Measurements from ENCODE around the gene ANKFN1. TPM values are rescaled to one million over a fixed set of nuclear protein-coding genes. Genes with fewer than 3 reads are reported as not detected.

ANKFN1 gene
- total and polyA plus RNA-seq, 11 donors: not detected

GRCh38 chr17:56110463-56111135 lies 42.7 kb upstream of the ANKFN1 start:
- TF ChIP-seq, protein P1, sequence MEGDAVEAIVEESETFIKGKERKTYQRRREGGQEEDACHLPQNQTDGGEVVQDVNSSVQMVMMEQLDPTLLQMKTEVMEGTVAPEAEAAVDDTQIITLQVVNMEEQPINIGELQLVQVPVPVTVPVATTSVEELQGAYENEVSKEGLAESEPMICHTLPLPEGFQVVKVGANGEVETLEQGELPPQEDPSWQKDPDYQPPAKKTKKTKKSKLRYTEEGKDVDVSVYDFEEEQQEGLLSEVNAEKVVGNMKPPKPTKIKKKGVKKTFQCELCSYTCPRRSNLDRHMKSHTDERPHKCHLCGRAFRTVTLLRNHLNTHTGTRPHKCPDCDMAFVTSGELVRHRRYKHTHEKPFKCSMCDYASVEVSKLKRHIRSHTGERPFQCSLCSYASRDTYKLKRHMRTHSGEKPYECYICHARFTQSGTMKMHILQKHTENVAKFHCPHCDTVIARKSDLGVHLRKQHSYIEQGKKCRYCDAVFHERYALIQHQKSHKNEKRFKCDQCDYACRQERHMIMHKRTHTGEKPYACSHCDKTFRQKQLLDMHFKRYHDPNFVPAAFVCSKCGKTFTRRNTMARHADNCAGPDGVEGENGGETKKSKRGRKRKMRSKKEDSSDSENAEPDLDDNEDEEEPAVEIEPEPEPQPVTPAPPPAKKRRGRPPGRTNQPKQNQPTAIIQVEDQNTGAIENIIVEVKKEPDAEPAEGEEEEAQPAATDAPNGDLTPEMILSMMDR (IDR thresholded peaks at IDR 0.05): no peak

GRCh38 chr17:56111706-56112485 lies 41.4 kb upstream of the ANKFN1 start:
- ATAC-seq: no peak
- 50 to 59% (median 52%) methylated on average over 3 of the region's 3 CpGs for WGBS, 4 donors

More at GRCh38 chr17:56110463-56111135, 42.7 kb upstream of the ANKFN1 start:
- no peak overlapping the region for H3K4me3 ChIP-seq
- H3K4me1 ChIP-seq: no peaks in the 10 kb centered on the region
- WGBS, 4 donors: 88 to 94% (median 90%) methylated on average over 4 of the region's 4 CpGs
- intact Hi-C loops (cut with DNase I): no loop called here
- H3K9me3 ChIP-seq: no peaks in the 10 kb centered on the region
- no peak overlapping the region for H3K27ac ChIP-seq
- no peak for DNase-seq
- no peaks in the 10 kb centered on the region for H3K36me3 ChIP-seq
- peaks cover 0 to 5% (median 0%) of the 10 kb centered on the region in 9 donors for H3K27me3 ChIP-seq
- no peak for ATAC-seq

GRCh38 chr17:56113486-56113885 lies 39.8 kb upstream of the ANKFN1 start:
- H3K4me1 ChIP-seq: no peaks in the 10 kb centered on the region
- no peak for DNase-seq
- no peaks in the 10 kb centered on the region for H3K9me3 ChIP-seq
- H3K27me3 ChIP-seq: no peaks in the 10 kb centered on the region
- TF ChIP-seq POLR2A (IDR thresholded peaks at IDR 0.05): no peak
- TF ChIP-seq, protein P1 (IDR thresholded peaks at IDR 0.05): no peak
- ATAC-seq: no peak
- H3K36me3 ChIP-seq: no peaks in the 10 kb centered on the region
- intact Hi-C loops (cut with DNase I): no loop called here
- 45 to 52% (median 51%) methylated on average over 2 of the region's 2 CpGs for WGBS, 4 donors
- H3K4me3 ChIP-seq: no peak overlapping the region
- H3K27ac ChIP-seq: no peak overlapping the region

More at GRCh38 chr17:56111706-56112485, 41.4 kb upstream of the ANKFN1 start:
- no peak overlapping the region for H3K27ac ChIP-seq
- TF ChIP-seq, protein P1 (IDR thresholded peaks at IDR 0.05): no peak
- TF ChIP-seq POLR2A (IDR thresholded peaks at IDR 0.05): no peak
- peaks cover 0 to 5% (median 0%) of the 10 kb centered on the region in 9 donors for H3K27me3 ChIP-seq
- no peaks in the 10 kb centered on the region for H3K9me3 ChIP-seq
- intact Hi-C loops (cut with DNase I): no loop called here
- no peak overlapping the region for H3K4me3 ChIP-seq
- no peaks in the 10 kb centered on the region for H3K4me1 ChIP-seq
- no peak for DNase-seq
- no peaks in the 10 kb centered on the region for H3K36me3 ChIP-seq

DNA sequence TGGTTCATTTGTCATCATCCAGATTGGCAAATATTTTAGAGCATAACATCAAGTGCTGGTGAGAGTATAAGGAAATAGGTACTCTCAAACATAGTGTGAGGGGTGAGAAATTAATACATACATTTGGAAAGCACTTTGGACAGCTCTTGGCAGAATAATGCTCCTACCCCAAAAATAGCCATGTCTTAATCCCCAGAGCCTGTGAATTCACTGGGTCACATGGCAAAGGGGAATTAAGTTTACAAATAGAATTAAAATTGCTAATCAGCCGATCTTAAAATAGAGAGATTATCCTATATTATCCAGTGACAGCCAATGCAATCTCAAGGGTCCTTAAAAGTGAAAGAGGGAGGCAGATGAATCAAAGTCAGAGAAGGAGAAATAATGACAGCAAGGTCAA lies 38.8 kb upstream of the ANKFN1 start:
- Histone ChIP-seq H3K27me3 (no peaks in the 10 kb centered on the region), H3K36me3 (no peaks in the 10 kb centered on the region), H3K4me1 (no peaks in the 10 kb centered on the region), H3K4me3 (no peak overlapping the region), H3K27ac (no peak overlapping the region), H3K9me3 (no peaks in the 10 kb centered on the region)
- intact Hi-C loops (cut with DNase I): no loop called here
- TF ChIP-seq POLR2A (IDR thresholded peaks at IDR 0.05): no peak
- TF ChIP-seq, protein P1 (IDR thresholded peaks at IDR 0.05): no peak
- ATAC-seq (no peak), DNase-seq (no peak)
- 67 to 74% (median 71%) methylated on average over 1 of the region's 1 CpG for WGBS, 4 donors
